Neural crest cell (in vitro differentiated cells): ENCODE data around the gene SEMA3G. TPM values are rescaled to one million over a fixed set of nuclear protein-coding genes. Genes with fewer than 3 reads are reported as not detected.

Experiments used
- DNase-seq: peaks from one replicate; pipeline ENCODE4 v3.0.0; 2021; ENCODE audit warnings: low read depth, mixed read lengths, low spot score
- H3K27ac Mint-ChIP-seq: one replicate; pipeline ENCODE4 v1.8.0; 2021; ENCODE audit warnings: mild to moderate bottlenecking, mixed read lengths; ENCODE audit not compliant: unreplicated experiment
- H3K27me3 Mint-ChIP-seq: 2 replicates; pipeline ENCODE4 v1.8.0; 2021; ENCODE audit warnings: low read depth, mild to moderate bottlenecking, mixed read lengths
- H3K36me3 Mint-ChIP-seq: 2 replicates; pipeline ENCODE4 v1.8.0; 2021; ENCODE audit warnings: low read depth, mild to moderate bottlenecking, mixed read lengths
- H3K4me1 Mint-ChIP-seq: 2 replicates; pipeline ENCODE4 v1.8.0; 2021; ENCODE audit warnings: mixed read lengths
- H3K4me3 Mint-ChIP-seq: one replicate; pipeline ENCODE4 v1.8.0; 2021; ENCODE audit warnings: mild to moderate bottlenecking, mixed read lengths
- H3K9me3 Mint-ChIP-seq: 2 replicates; pipeline ENCODE4 v1.8.0; 2021; ENCODE audit warnings: mixed read lengths
- CTCF ChIP-seq: fragments of 200-600 bp; sonication (generic); conservative IDR thresholded peaks from 2 replicates; pipeline ENCODE4 v1.5.0; 2021; ENCODE audit warnings: antibody characterized with exemption, mild to moderate bottlenecking
- long read RNA-seq: library from polyadenylated mRNA; unstranded; transcript quantifications from one replicate; pipeline ENCODE4 v2.0.0, GENCODE V29; 2020
- total RNA-seq: library from RNA; stranded (reverse); gene quantifications from 2 replicates; pipeline ENCODE4 v1.2.1, GENCODE V29; 2021

SEMA3G gene
- total RNA-seq, result 4.1 and 5.2 TPM in 2 replicates
- long read RNA-seq, result 0 reads

GRCh38 chr3:52444860-52445793, at the start of gene SEMA3G:
Gene SEMA3G (minus strand): TSS chr3:52445103. CDS start chr3:52445027, 76 bp downstream.
- H3K27ac Mint-ChIP-seq, result no peak within 1 kb of the TSS

GRCh38 chr3:52494445-52494844, 49.5 kb upstream of the SEMA3G start:
- H3K4me1 Mint-ChIP-seq, result peaks cover 4% of the 10 kb centered on the region
- no peak for DNase-seq
- no peaks in the 10 kb centered on the region for H3K9me3 Mint-ChIP-seq
- no peaks in the 10 kb centered on the region for H3K36me3 Mint-ChIP-seq
- peak overlapping the region; percentile 72 for H3K4me3 Mint-ChIP-seq
- H3K27ac Mint-ChIP-seq, result peak overlapping the region; percentile 81
- TF ChIP-seq CTCF, result no peak
- H3K27me3 Mint-ChIP-seq, result peaks cover 3% of the 10 kb centered on the region

More at GRCh38 chr3:52444860-52445793, at the start of gene SEMA3G:
- TF ChIP-seq CTCF, result peak; percentile 60
- Mint-ChIP-seq H3K27me3 (no peaks in the 10 kb centered on the region), H3K36me3 (no peaks in the 10 kb centered on the region), H3K4me1 (peaks cover 12% of the 10 kb centered on the region), H3K4me3 (no peak within 1 kb of the TSS), H3K9me3 (no peaks in the 10 kb centered on the region)
- peak; percentile 67 for DNase-seq

- TF ChIP-seq CTCF, result no peak
Observed at GRCh38 chr3:52493232-52494017, 48.5 kb upstream of the SEMA3G start.

GRCh38 chr3:52492059-52492458, 47.2 kb upstream of the SEMA3G start:
- peaks cover 3% of the 10 kb centered on the region for H3K27me3 Mint-ChIP-seq
- no peak overlapping the region for H3K4me3 Mint-ChIP-seq
- no peak for TF ChIP-seq CTCF
- H3K9me3 Mint-ChIP-seq, result no peaks in the 10 kb centered on the region
- peaks cover 2% of the 10 kb centered on the region for H3K36me3 Mint-ChIP-seq
- H3K27ac Mint-ChIP-seq, result no peak overlapping the region
- DNase-seq, result no peak
- peaks cover 4% of the 10 kb centered on the region for H3K4me1 Mint-ChIP-seq

More at GRCh38 chr3:52493232-52494017, 48.5 kb upstream of the SEMA3G start:
- Mint-ChIP-seq H3K27ac (no peak overlapping the region), H3K27me3 (peaks cover 3% of the 10 kb centered on the region), H3K4me3 (no peak overlapping the region), H3K36me3 (peaks cover 2% of the 10 kb centered on the region), H3K9me3 (no peaks in the 10 kb centered on the region), H3K4me1 (peaks cover 4% of the 10 kb centered on the region)
- DNase-seq, result no peak

GRCh38 chr3:52490939-52491526, 46.1 kb upstream of the SEMA3G start:
- TF ChIP-seq CTCF, result no peak
- H3K9me3 Mint-ChIP-seq, result no peaks in the 10 kb centered on the region
- DNase-seq, result no peak
- H3K27me3 Mint-ChIP-seq, result peaks cover 3% of the 10 kb centered on the region
- H3K36me3 Mint-ChIP-seq, result peaks cover 2% of the 10 kb centered on the region
- H3K4me3 Mint-ChIP-seq, result peak overlapping the region; percentile 35
- peaks cover 4% of the 10 kb centered on the region for H3K4me1 Mint-ChIP-seq
- no peak overlapping the region for H3K27ac Mint-ChIP-seq
